ENCODE results near the gene DCTPP1. TPM values are rescaled to one million over a fixed set of nuclear protein-coding genes. Genes with fewer than 3 reads are reported as not detected.

DCTPP1 gene
- total RNA-seq, 1 experiment from 2014 or later = 32.2 TPM

GRCh38 chr16:30447512-30448226 lies 17.8 kb upstream of the DCTPP1 start:
- no peak for DNase-seq (ENCODE audit: low read depth)

- DNase-seq (ENCODE audit: low read depth) = no peak
Observed at GRCh38 chr16:30446203-30446595, 16.4 kb upstream of the DCTPP1 start.

GRCh38 chr16:30445408-30446202 lies 15.8 kb upstream of the DCTPP1 start, which contains the start of gene SEPHS2:
SEPHS2 (minus strand) TSS chr16:30445874; CDS start chr16:30445727, 147 bp downstream.
- DNase-seq (ENCODE audit: low read depth) = peak; percentile 98

- DNase-seq (ENCODE audit: low read depth) = no peak
Observed at GRCh38 chr16:30445149-30445407, 15.2 kb upstream of the DCTPP1 start.

- no peak for DNase-seq (ENCODE audit: low read depth)
Observed at GRCh38 chr16:30444231-30445148, 14.7 kb upstream of the DCTPP1 start.

GRCh38 chr16:30443631-30444030 lies 13.8 kb upstream of the DCTPP1 start:
- DNase-seq (ENCODE audit: low read depth) = no peak

- no peak for DNase-seq (ENCODE audit: low read depth)
Observed at GRCh38 chr16:30439720-30440348, 10.0 kb upstream of the DCTPP1 start.

GRCh38 chr16:30438835-30439234 lies 9.0 kb upstream of the DCTPP1 start:
- DNase-seq (ENCODE audit: low read depth) = no peak

- DNase-seq (ENCODE audit: low read depth) = no peak
Observed at GRCh38 chr16:30437511-30438046, 7.7 kb upstream of the DCTPP1 start.

GRCh38 chr16:30434852-30435251 lies 5.0 kb upstream of the DCTPP1 start:
- no peak for DNase-seq (ENCODE audit: low read depth)

- peak; percentile 15 for DNase-seq (ENCODE audit: low read depth)
Observed at GRCh38 chr16:30430428-30430970, 669 bp upstream of the DCTPP1 start.

GRCh38 chr16:30429418-30429677 lies 482 bp downstream of the DCTPP1 start:
- no peak for DNase-seq (ENCODE audit: low read depth)

GRCh38 chr16:30428055-30428454 lies 1.8 kb downstream of the DCTPP1 start:
- DNase-seq (ENCODE audit: low read depth) = no peak

GRCh38 chr16:30421010-30421409 lies 8.8 kb downstream of the DCTPP1 start:
- no peak for DNase-seq (ENCODE audit: low read depth)

- no peak for DNase-seq (ENCODE audit: low read depth)
Observed at GRCh38 chr16:30418350-30419181, 11.3 kb downstream of the DCTPP1 start.

GRCh38 chr16:30417529-30418349 lies 12.1 kb downstream of the DCTPP1 start:
- DNase-seq (ENCODE audit: low read depth) = no peak

GRCh38 chr16:30416624-30417528 lies 13.0 kb downstream of the DCTPP1 start:
- DNase-seq (ENCODE audit: low read depth) = no peak

- no peak for DNase-seq (ENCODE audit: low read depth)
Observed at GRCh38 chr16:30416047-30416603, 13.7 kb downstream of the DCTPP1 start.

Data from M059J (cell line).